OCI-LY1 (cell line): ENCODE results near the gene CEP85L.

Experiments used
- CTCF ChIP-seq: fragments of 200-600 bp; sonication (generic), shearing (Covaris generic); IDR thresholded peaks from 2 replicates; pipeline ENCODE4 v1.5.1; 2017; ENCODE audit warnings: mild to moderate bottlenecking, antibody characterized with exemption, low read length, moderate library complexity, mixed read lengths
- EZH2 ChIP-seq: fragments of 200-600 bp; sonication (generic), shearing (Covaris generic); IDR thresholded peaks from 2 replicates; pipeline ENCODE4 v1.8.0; 2017; ENCODE audit warnings: borderline replicate concordance, mixed run types, mild to moderate bottlenecking, antibody characterized with exemption, low read length, moderate library complexity, mixed read lengths

GRCh38 chr6:118675225-118675624 is 23.8 kb upstream of the CEP85L start:
- no peak for TF ChIP-seq CTCF
- TF ChIP-seq EZH2: no peak
